Measurements from ENCODE around the gene PLEKHF1. TPM values are rescaled to one million over a fixed set of nuclear protein-coding genes. Genes with fewer than 3 reads are reported as not detected.

PLEKHF1 gene
- total and polyA plus RNA-seq, 8 donors, result 2.1 to 9.3 (median 4.4) TPM

- H3K9me3 ChIP-seq, result no peaks in the 10 kb centered on the region
- no peak for FAIRE-seq
- no peak overlapping the region for H3K27ac ChIP-seq
- H3K4me3 ChIP-seq, result no peak overlapping the region
- 75 to 88% methylated on average over 7 of the region's 7 CpGs for WGBS, 2 donors
- peaks cover 0 to 20% (median 10%) of the 10 kb centered on the region in 3 donors for H3K36me3 ChIP-seq
- DNase-seq, result no peak
- no peaks in the 10 kb centered on the region for H3K4me1 ChIP-seq
- intact Hi-C loops (cut with DNase I), result loop anchor here in 2 of 3 donors (10.0 kb wide), 2 partner anchors 46 to 56 kb away; partner anchors contain the start of gene PLEKHF1 (in 1 of the 2)
- ATAC-seq, result no peak
- TF ChIP-seq CTCF (IDR thresholded peaks at IDR 0.05), result no peak
- H3K27me3 ChIP-seq, result no peaks in the 10 kb centered on the region
Observed at GRCh38 chr19:29618434-29618833, 46.8 kb upstream of the PLEKHF1 start.

- FAIRE-seq, result no peak
- intact Hi-C loops (cut with DNase I), result loop anchor here in 2 of 3 donors (10.0 kb wide), 2 partner anchors 46 to 56 kb away; partner anchors contain the start of gene PLEKHF1 (in 1 of the 2)
- ATAC-seq, result no peak
Observed at GRCh38 chr19:29618871-29619270, 46.4 kb upstream of the PLEKHF1 start.

GRCh38 chr19:29620931-29621351 lies 44.3 kb upstream of the PLEKHF1 start:
- Histone ChIP-seq H3K4me3 (no peak overlapping the region), H3K4me1 (peaks cover 0 to 10% (median 8%) of the 10 kb centered on the region in 3 donors), H3K36me3 (peaks cover 0 to 3% (median 0%) of the 10 kb centered on the region in 3 donors), H3K27ac (no peak overlapping the region), H3K9me3 (no peaks in the 10 kb centered on the region), H3K27me3 (no peaks in the 10 kb centered on the region)
- intact Hi-C loops (cut with DNase I), result no loop called here
- FAIRE-seq (no peak), ATAC-seq (no peak), DNase-seq (no peak)
- WGBS, 2 donors, result 60 to 72% methylated on average over 15 of the region's 15 CpGs
- TF ChIP-seq CTCF (IDR thresholded peaks at IDR 0.05), result no peak

More at GRCh38 chr19:29618871-29619270, 46.4 kb upstream of the PLEKHF1 start:
- WGBS, 2 donors, result 48 to 65% methylated on average over 7 of the region's 7 CpGs
- DNase-seq, result no peak
- H3K4me1 ChIP-seq, result no peaks in the 10 kb centered on the region
- H3K9me3 ChIP-seq, result no peaks in the 10 kb centered on the region
- TF ChIP-seq CTCF (IDR thresholded peaks at IDR 0.05), result no peak
- no peak overlapping the region for H3K4me3 ChIP-seq
- H3K27me3 ChIP-seq, result no peaks in the 10 kb centered on the region
- H3K36me3 ChIP-seq, result peaks cover 0 to 15% (median 6%) of the 10 kb centered on the region in 3 donors
- H3K27ac ChIP-seq, result no peak overlapping the region

- no peaks in the 10 kb centered on the region for H3K27me3 ChIP-seq
- TF ChIP-seq CTCF (IDR thresholded peaks at IDR 0.05), result no peak
- H3K4me1 ChIP-seq, result peaks cover 0 to 10% (median 8%) of the 10 kb centered on the region in 3 donors
- 70 to 85% methylated on average over 23 of the region's 23 CpGs for WGBS, 2 donors
- intact Hi-C loops (cut with DNase I), result no loop called here
- H3K4me3 ChIP-seq, result no peak overlapping the region
- no peak overlapping the region for H3K27ac ChIP-seq
- DNase-seq (no peak), FAIRE-seq (no peak), ATAC-seq (no peak)
- no peaks in the 10 kb centered on the region for H3K36me3 ChIP-seq
- no peaks in the 10 kb centered on the region for H3K9me3 ChIP-seq
Observed at GRCh38 chr19:29622166-29623070, 42.8 kb upstream of the PLEKHF1 start.

Measured in pancreas (tissue), 10 donors.